ENCODE measurements around the gene NLK.

DNA sequence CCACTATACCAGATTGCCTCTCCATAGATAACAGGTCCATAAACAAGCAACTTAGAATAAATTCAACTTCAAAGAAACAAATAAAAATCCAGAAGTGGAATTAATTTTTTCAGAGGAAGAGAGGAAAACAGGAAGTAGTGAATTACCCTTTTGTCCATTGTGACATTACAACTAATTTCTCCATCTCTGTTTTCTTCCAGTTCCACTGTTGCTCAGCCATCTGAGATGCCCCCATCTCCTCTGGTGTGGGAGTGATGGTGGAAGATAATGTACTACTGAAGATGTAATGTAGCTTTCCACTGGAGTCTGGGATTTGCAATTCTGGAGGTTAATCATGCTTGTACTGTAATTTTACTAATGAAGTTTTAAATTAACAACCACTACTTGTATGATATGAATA is 151.9 kb downstream of the NLK start:
- TF ChIP-seq ZZZ3 (IDR thresholded peaks at IDR 0.05; ENCODE audit: control insufficient read depth, insufficient read length, low read depth) (no peak), EZH2 (IDR thresholded peaks at IDR 0.05; ENCODE audit: borderline replicate concordance, control insufficient read depth, low read depth, low read length) (no peak), POLR2A (IDR thresholded peaks at IDR 0.05; ENCODE audit: low read depth, low read length) (no peak), HDAC6 (IDR thresholded peaks at IDR 0.05; ENCODE audit: unreplicated experiment) (no peak), HCFC1 (IDR thresholded peaks at IDR 0.05; ENCODE audit: low read length) (no peak), SIN3A (IDR thresholded peaks at IDR 0.05; ENCODE audit: low read depth, low read length) (no peak), POU2F2 (IDR thresholded peaks at IDR 0.05; ENCODE audit: borderline replicate concordance, low read depth, low read length) (no peak), RCOR1 (conservative IDR thresholded peaks at IDR 0.05; ENCODE audit: low read depth, low read length) (no peak), POLR2AphosphoS2 (IDR thresholded peaks at IDR 0.05; ENCODE audit: low read depth, low read length) (no peak)
- TF ChIP-seq, protein P1, sequence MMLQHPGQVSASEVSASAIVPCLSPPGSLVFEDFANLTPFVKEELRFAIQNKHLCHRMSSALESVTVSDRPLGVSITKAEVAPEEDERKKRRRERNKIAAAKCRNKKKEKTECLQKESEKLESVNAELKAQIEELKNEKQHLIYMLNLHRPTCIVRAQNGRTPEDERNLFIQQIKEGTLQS (IDR thresholded peaks at IDR 0.05; ENCODE audit: borderline replicate concordance, extremely low read depth, low read depth, low read length), result no peak
- TF ChIP-seq, protein P2, sequence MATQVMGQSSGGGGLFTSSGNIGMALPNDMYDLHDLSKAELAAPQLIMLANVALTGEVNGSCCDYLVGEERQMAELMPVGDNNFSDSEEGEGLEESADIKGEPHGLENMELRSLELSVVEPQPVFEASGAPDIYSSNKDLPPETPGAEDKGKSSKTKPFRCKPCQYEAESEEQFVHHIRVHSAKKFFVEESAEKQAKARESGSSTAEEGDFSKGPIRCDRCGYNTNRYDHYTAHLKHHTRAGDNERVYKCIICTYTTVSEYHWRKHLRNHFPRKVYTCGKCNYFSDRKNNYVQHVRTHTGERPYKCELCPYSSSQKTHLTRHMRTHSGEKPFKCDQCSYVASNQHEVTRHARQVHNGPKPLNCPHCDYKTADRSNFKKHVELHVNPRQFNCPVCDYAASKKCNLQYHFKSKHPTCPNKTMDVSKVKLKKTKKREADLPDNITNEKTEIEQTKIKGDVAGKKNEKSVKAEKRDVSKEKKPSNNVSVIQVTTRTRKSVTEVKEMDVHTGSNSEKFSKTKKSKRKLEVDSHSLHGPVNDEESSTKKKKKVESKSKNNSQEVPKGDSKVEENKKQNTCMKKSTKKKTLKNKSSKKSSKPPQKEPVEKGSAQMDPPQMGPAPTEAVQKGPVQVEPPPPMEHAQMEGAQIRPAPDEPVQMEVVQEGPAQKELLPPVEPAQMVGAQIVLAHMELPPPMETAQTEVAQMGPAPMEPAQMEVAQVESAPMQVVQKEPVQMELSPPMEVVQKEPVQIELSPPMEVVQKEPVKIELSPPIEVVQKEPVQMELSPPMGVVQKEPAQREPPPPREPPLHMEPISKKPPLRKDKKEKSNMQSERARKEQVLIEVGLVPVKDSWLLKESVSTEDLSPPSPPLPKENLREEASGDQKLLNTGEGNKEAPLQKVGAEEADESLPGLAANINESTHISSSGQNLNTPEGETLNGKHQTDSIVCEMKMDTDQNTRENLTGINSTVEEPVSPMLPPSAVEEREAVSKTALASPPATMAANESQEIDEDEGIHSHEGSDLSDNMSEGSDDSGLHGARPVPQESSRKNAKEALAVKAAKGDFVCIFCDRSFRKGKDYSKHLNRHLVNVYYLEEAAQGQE (IDR thresholded peaks at IDR 0.05; ENCODE audit: low read depth, low read length), result no peak
- TF ChIP-seq, protein P3, sequence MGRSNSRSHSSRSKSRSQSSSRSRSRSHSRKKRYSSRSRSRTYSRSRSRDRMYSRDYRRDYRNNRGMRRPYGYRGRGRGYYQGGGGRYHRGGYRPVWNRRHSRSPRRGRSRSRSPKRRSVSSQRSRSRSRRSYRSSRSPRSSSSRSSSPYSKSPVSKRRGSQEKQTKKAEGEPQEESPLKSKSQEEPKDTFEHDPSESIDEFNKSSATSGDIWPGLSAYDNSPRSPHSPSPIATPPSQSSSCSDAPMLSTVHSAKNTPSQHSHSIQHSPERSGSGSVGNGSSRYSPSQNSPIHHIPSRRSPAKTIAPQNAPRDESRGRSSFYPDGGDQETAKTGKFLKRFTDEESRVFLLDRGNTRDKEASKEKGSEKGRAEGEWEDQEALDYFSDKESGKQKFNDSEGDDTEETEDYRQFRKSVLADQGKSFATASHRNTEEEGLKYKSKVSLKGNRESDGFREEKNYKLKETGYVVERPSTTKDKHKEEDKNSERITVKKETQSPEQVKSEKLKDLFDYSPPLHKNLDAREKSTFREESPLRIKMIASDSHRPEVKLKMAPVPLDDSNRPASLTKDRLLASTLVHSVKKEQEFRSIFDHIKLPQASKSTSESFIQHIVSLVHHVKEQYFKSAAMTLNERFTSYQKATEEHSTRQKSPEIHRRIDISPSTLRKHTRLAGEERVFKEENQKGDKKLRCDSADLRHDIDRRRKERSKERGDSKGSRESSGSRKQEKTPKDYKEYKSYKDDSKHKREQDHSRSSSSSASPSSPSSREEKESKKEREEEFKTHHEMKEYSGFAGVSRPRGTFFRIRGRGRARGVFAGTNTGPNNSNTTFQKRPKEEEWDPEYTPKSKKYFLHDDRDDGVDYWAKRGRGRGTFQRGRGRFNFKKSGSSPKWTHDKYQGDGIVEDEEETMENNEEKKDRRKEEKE (IDR thresholded peaks at IDR 0.05), result no peak
- TF ChIP-seq, protein P4, sequence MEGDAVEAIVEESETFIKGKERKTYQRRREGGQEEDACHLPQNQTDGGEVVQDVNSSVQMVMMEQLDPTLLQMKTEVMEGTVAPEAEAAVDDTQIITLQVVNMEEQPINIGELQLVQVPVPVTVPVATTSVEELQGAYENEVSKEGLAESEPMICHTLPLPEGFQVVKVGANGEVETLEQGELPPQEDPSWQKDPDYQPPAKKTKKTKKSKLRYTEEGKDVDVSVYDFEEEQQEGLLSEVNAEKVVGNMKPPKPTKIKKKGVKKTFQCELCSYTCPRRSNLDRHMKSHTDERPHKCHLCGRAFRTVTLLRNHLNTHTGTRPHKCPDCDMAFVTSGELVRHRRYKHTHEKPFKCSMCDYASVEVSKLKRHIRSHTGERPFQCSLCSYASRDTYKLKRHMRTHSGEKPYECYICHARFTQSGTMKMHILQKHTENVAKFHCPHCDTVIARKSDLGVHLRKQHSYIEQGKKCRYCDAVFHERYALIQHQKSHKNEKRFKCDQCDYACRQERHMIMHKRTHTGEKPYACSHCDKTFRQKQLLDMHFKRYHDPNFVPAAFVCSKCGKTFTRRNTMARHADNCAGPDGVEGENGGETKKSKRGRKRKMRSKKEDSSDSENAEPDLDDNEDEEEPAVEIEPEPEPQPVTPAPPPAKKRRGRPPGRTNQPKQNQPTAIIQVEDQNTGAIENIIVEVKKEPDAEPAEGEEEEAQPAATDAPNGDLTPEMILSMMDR (IDR thresholded peaks at IDR 0.05 in 2 of 3, conservative IDR thresholded peaks at IDR 0.05 in 1 of 3; ENCODE audit: control insufficient read depth in 2 of 3, extremely low read depth in 1 of 3, insufficient read depth in 1 of 3, low read depth in 3 of 3, low read length in 3 of 3), result no peak
- TF ChIP-seq, protein P5, sequence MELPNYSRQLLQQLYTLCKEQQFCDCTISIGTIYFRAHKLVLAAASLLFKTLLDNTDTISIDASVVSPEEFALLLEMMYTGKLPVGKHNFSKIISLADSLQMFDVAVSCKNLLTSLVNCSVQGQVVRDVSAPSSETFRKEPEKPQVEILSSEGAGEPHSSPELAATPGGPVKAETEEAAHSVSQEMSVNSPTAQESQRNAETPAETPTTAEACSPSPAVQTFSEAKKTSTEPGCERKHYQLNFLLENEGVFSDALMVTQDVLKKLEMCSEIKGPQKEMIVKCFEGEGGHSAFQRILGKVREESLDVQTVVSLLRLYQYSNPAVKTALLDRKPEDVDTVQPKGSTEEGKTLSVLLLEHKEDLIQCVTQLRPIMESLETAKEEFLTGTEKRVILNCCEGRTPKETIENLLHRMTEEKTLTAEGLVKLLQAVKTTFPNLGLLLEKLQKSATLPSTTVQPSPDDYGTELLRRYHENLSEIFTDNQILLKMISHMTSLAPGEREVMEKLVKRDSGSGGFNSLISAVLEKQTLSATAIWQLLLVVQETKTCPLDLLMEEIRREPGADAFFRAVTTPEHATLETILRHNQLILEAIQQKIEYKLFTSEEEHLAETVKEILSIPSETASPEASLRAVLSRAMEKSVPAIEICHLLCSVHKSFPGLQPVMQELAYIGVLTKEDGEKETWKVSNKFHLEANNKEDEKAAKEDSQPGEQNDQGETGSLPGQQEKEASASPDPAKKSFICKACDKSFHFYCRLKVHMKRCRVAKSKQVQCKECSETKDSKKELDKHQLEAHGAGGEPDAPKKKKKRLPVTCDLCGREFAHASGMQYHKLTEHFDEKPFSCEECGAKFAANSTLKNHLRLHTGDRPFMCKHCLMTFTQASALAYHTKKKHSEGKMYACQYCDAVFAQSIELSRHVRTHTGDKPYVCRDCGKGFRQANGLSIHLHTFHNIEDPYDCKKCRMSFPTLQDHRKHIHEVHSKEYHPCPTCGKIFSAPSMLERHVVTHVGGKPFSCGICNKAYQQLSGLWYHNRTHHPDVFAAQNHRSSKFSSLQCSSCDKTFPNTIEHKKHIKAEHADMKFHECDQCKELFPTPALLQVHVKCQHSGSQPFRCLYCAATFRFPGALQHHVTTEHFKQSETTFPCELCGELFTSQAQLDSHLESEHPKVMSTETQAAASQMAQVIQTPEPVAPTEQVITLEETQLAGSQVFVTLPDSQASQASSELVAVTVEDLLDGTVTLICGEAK (IDR thresholded peaks at IDR 0.05; ENCODE audit: borderline replicate concordance), result no peak

Measured in GM12878 (cell line).